ENCODE results near the gene TMEM120B. TPM values are rescaled to one million over a fixed set of nuclear protein-coding genes. Genes with fewer than 3 reads are reported as not detected.

TMEM120B gene
- total and polyA plus RNA-seq, 2 of the 13 experiments (the other 11 are each of a cell fraction or from before 2014, with no cell fraction given) = 7.1 to 12.9 TPM

GRCh38 chr12:121811434-121812319 is 99.1 kb downstream of the TMEM120B start (continued):
- TF ChIP-seq, protein P1, sequence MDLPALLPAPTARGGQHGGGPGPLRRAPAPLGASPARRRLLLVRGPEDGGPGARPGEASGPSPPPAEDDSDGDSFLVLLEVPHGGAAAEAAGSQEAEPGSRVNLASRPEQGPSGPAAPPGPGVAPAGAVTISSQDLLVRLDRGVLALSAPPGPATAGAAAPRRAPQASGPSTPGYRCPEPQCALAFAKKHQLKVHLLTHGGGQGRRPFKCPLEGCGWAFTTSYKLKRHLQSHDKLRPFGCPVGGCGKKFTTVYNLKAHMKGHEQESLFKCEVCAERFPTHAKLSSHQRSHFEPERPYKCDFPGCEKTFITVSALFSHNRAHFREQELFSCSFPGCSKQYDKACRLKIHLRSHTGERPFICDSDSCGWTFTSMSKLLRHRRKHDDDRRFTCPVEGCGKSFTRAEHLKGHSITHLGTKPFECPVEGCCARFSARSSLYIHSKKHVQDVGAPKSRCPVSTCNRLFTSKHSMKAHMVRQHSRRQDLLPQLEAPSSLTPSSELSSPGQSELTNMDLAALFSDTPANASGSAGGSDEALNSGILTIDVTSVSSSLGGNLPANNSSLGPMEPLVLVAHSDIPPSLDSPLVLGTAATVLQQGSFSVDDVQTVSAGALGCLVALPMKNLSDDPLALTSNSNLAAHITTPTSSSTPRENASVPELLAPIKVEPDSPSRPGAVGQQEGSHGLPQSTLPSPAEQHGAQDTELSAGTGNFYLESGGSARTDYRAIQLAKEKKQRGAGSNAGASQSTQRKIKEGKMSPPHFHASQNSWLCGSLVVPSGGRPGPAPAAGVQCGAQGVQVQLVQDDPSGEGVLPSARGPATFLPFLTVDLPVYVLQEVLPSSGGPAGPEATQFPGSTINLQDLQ (CRISPR knock-in tag; IDR thresholded peaks at IDR 0.05) = no peak
- TF ChIP-seq ZNF530 (CRISPR knock-in tag; IDR thresholded peaks at IDR 0.05; ENCODE audit: low read depth) = no peak
- no peak for TF ChIP-seq ZBTB10 (CRISPR knock-in tag; IDR thresholded peaks at IDR 0.05; ENCODE audit: borderline replicate concordance)
- TF ChIP-seq ZFP36 (IDR thresholded peaks at IDR 0.05; ENCODE audit: borderline replicate concordance, low read depth, low read length, partially characterized antibody) = no peak
- no peak for TF ChIP-seq TEAD3 (CRISPR knock-in tag; optimal IDR thresholded peaks at IDR 0.05; ENCODE audit: borderline replicate concordance)
- TF ChIP-seq TCF12 (IDR thresholded peaks at IDR 0.05) = no peak
- no peak for TF ChIP-seq TCF12 (CRISPR knock-in tag; IDR thresholded peaks at IDR 0.05)
- TF ChIP-seq DRAP1 (CRISPR knock-in tag; IDR thresholded peaks at IDR 0.05) = no peak
- no peak for TF ChIP-seq SMAD3 (CRISPR knock-in tag; IDR thresholded peaks at IDR 0.05)
- no peak for TF ChIP-seq ZNF710 (CRISPR knock-in tag; IDR thresholded peaks at IDR 0.05; ENCODE audit: borderline replicate concordance)
- no peak for TF ChIP-seq PCBP2 (optimal IDR thresholded peaks at IDR 0.05; ENCODE audit: low read depth, low read length, poor library complexity, severe bottlenecking)
- TF ChIP-seq CC2D1A (CRISPR knock-in tag; IDR thresholded peaks at IDR 0.05) = no peak
- no peak for TF ChIP-seq NFIB (CRISPR knock-in tag; IDR thresholded peaks at IDR 0.05; ENCODE audit: borderline replicate concordance)
- TF ChIP-seq HCFC1 (IDR thresholded peaks at IDR 0.05; ENCODE audit: low read depth, low read length) = no peak
- TF ChIP-seq NCOA5 (CRISPR knock-in tag; IDR thresholded peaks at IDR 0.05) = no peak
- no peak for TF ChIP-seq RBM39 (IDR thresholded peaks at IDR 0.05; ENCODE audit: low read depth, low read length, poor library complexity, severe bottlenecking)
- TF ChIP-seq ATM (IDR thresholded peaks at IDR 0.05; ENCODE audit: borderline replicate concordance) = no peak
- no peak for TF ChIP-seq ZNF883 (CRISPR knock-in tag; IDR thresholded peaks at IDR 0.05; ENCODE audit: not compliant biosample characterization)
- TF ChIP-seq, protein P2, sequence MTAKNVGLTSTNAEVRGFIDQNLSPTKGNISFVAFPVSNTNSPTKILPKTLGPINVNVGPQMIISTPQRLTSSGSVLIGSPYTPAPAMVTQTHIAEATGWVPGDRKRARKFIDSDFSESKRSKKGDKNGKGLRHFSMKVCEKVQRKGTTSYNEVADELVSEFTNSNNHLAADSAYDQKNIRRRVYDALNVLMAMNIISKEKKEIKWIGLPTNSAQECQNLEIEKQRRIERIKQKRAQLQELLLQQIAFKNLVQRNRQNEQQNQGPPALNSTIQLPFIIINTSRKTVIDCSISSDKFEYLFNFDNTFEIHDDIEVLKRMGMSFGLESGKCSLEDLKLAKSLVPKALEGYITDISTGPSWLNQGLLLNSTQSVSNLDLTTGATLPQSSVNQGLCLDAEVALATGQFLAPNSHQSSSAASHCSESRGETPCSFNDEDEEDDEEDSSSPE (CRISPR knock-in tag; IDR thresholded peaks at IDR 0.05) = peak; percentile 15; the same call in 1 of the 2 replicates
- no peak for TF ChIP-seq ZNF431 (CRISPR knock-in tag; IDR thresholded peaks at IDR 0.05; ENCODE audit: borderline replicate concordance, low read depth)
